EH (cell line): ENCODE data around the gene GPR63.

Source experiments
- DNase-seq: peaks from one replicate; pipeline ENCODE4 v3.0.0-alpha.2; 2015; ENCODE audit warnings: low read depth

The GPR63 gene

GRCh38 chr6:96821034-96821433 lies 16.2 kb downstream of the GPR63 start:
- DNase-seq = no peak

- DNase-seq = peak; percentile 27
Measured at GRCh38 chr6:96816301-96816817, 20.9 kb downstream of the GPR63 start.

- peak; percentile 38 for DNase-seq
Measured at GRCh38 chr6:96814625-96815024, 22.7 kb downstream of the GPR63 start.

GRCh38 chr6:96812077-96812703 lies 25.1 kb downstream of the GPR63 start:
- peak; percentile 47 for DNase-seq

- no peak for DNase-seq
Measured at GRCh38 chr6:96811670-96812069, 25.6 kb downstream of the GPR63 start.

GRCh38 chr6:96811136-96811535 lies 26.1 kb downstream of the GPR63 start:
- no peak for DNase-seq

GRCh38 chr6:96809119-96809518 lies 28.2 kb downstream of the GPR63 start:
- DNase-seq = no peak

- no peak for DNase-seq
Measured at GRCh38 chr6:96803106-96803481, 34.2 kb downstream of the GPR63 start.

GRCh38 chr6:96795481-96795880 lies 41.8 kb downstream of the GPR63 start:
- DNase-seq = no peak

GRCh38 chr6:96794980-96795379 lies 42.3 kb downstream of the GPR63 start:
- DNase-seq = peak; percentile 41

GRCh38 chr6:96792561-96793190 lies 44.6 kb downstream of the GPR63 start:
- DNase-seq = no peak

GRCh38 chr6:96789871-96790270 lies 47.4 kb downstream of the GPR63 start:
- DNase-seq = no peak

GRCh38 chr6:96787846-96788580 lies 49.3 kb downstream of the GPR63 start:
- no peak for DNase-seq

GRCh38 chr6:96786336-96786735 lies 50.9 kb downstream of the GPR63 start:
- DNase-seq = no peak

GRCh38 chr6:96784650-96785049 lies 52.6 kb downstream of the GPR63 start:
- no peak for DNase-seq

GRCh38 chr6:96783307-96783706 lies 54.0 kb downstream of the GPR63 start:
- DNase-seq = no peak

GRCh38 chr6:96781557-96781956 lies 55.7 kb downstream of the GPR63 start:
- no peak for DNase-seq

GRCh38 chr6:96777113-96777512 lies 60.2 kb downstream of the GPR63 start:
- no peak for DNase-seq

- DNase-seq = no peak
Measured at GRCh38 chr6:96775727-96776400, 61.4 kb downstream of the GPR63 start.

- no peak for DNase-seq
Measured at GRCh38 chr6:96766769-96767168, 70.5 kb downstream of the GPR63 start.

- DNase-seq = no peak
Measured at GRCh38 chr6:96762599-96762998, 74.7 kb downstream of the GPR63 start.

- DNase-seq = no peak
Measured at GRCh38 chr6:96761794-96762193, 75.5 kb downstream of the GPR63 start.
